Measurements from ENCODE around the gene MYLK. TPM values are rescaled to one million over a fixed set of nuclear protein-coding genes. Genes with fewer than 3 reads are reported as not detected.

The MYLK gene
- polyA plus RNA-seq, 1 donor from 2014 or later, result 2.4 TPM

GRCh38 chr3:123785602-123786001 is 98.5 kb downstream of the MYLK start:
- Mint-ChIP-seq H3K9me3 (no peaks in the 10 kb centered on the region), H3K27me3 (peaks cover 3% of the 10 kb centered on the region), H3K36me3 (no peaks in the 10 kb centered on the region), H3K27ac (no peak overlapping the region), H3K4me1 (no peaks in the 10 kb centered on the region), H3K4me3 (no peak overlapping the region)

GRCh38 chr3:123783811-123784210 is 100.3 kb downstream of the MYLK start:
- Mint-ChIP-seq H3K27me3 (peaks cover 3% of the 10 kb centered on the region), H3K4me1 (no peaks in the 10 kb centered on the region), H3K27ac (no peak overlapping the region)

GRCh38 chr3:123783050-123783689 is 101.0 kb downstream of the MYLK start:
- H3K27ac Mint-ChIP-seq, result no peak overlapping the region

More at GRCh38 chr3:123783811-123784210, 100.3 kb downstream of the MYLK start:
- no peaks in the 10 kb centered on the region for H3K9me3 Mint-ChIP-seq
- H3K4me3 Mint-ChIP-seq, result no peak overlapping the region
- no peaks in the 10 kb centered on the region for H3K36me3 Mint-ChIP-seq

GRCh38 chr3:123782488-123782887 is 101.6 kb downstream of the MYLK start:
- Mint-ChIP-seq H3K27ac (no peak overlapping the region), H3K4me1 (no peaks in the 10 kb centered on the region), H3K4me3 (no peak overlapping the region), H3K27me3 (peaks cover 3% of the 10 kb centered on the region), H3K9me3 (no peaks in the 10 kb centered on the region), H3K36me3 (no peaks in the 10 kb centered on the region)

More at GRCh38 chr3:123783050-123783689, 101.0 kb downstream of the MYLK start:
- no peaks in the 10 kb centered on the region for H3K9me3 Mint-ChIP-seq
- H3K4me3 Mint-ChIP-seq, result no peak overlapping the region
- H3K4me1 Mint-ChIP-seq, result no peaks in the 10 kb centered on the region
- peaks cover 3% of the 10 kb centered on the region for H3K27me3 Mint-ChIP-seq
- H3K36me3 Mint-ChIP-seq, result no peaks in the 10 kb centered on the region

GRCh38 chr3:123781571-123782275 is 102.4 kb downstream of the MYLK start:
- no peaks in the 10 kb centered on the region for H3K9me3 Mint-ChIP-seq
- no peak overlapping the region for H3K27ac Mint-ChIP-seq
- no peaks in the 10 kb centered on the region for H3K36me3 Mint-ChIP-seq
- no peaks in the 10 kb centered on the region for H3K4me1 Mint-ChIP-seq
- H3K4me3 Mint-ChIP-seq, result no peak overlapping the region
- peaks cover 3% of the 10 kb centered on the region for H3K27me3 Mint-ChIP-seq

GRCh38 chr3:123781138-123781537 is 103.0 kb downstream of the MYLK start:
- peaks cover 3% of the 10 kb centered on the region for H3K27me3 Mint-ChIP-seq
- no peak overlapping the region for H3K4me3 Mint-ChIP-seq
- H3K27ac Mint-ChIP-seq, result no peak overlapping the region
- H3K9me3 Mint-ChIP-seq, result no peaks in the 10 kb centered on the region
- H3K36me3 Mint-ChIP-seq, result no peaks in the 10 kb centered on the region
- no peaks in the 10 kb centered on the region for H3K4me1 Mint-ChIP-seq

- no peaks in the 10 kb centered on the region for H3K9me3 Mint-ChIP-seq
- peaks cover 3% of the 10 kb centered on the region for H3K27me3 Mint-ChIP-seq
- no peaks in the 10 kb centered on the region for H3K36me3 Mint-ChIP-seq
- no peak overlapping the region for H3K4me3 Mint-ChIP-seq
- no peaks in the 10 kb centered on the region for H3K4me1 Mint-ChIP-seq
- no peak overlapping the region for H3K27ac Mint-ChIP-seq
Measured at GRCh38 chr3:123780656-123781055, 103.5 kb downstream of the MYLK start.

GRCh38 chr3:123779655-123780231 is 104.4 kb downstream of the MYLK start:
- no peaks in the 10 kb centered on the region for H3K36me3 Mint-ChIP-seq
- no peak overlapping the region for H3K27ac Mint-ChIP-seq
- no peaks in the 10 kb centered on the region for H3K9me3 Mint-ChIP-seq
- peaks cover 2% of the 10 kb centered on the region for H3K27me3 Mint-ChIP-seq
- H3K4me3 Mint-ChIP-seq, result no peak overlapping the region
- no peaks in the 10 kb centered on the region for H3K4me1 Mint-ChIP-seq

GRCh38 chr3:123778991-123779622 is 105.0 kb downstream of the MYLK start:
- Mint-ChIP-seq H3K27ac (no peak overlapping the region), H3K27me3 (peaks cover 2% of the 10 kb centered on the region), H3K4me3 (no peak overlapping the region), H3K36me3 (no peaks in the 10 kb centered on the region), H3K4me1 (no peaks in the 10 kb centered on the region), H3K9me3 (no peaks in the 10 kb centered on the region)

- no peak overlapping the region for H3K4me3 Mint-ChIP-seq
- H3K4me1 Mint-ChIP-seq, result no peaks in the 10 kb centered on the region
- H3K36me3 Mint-ChIP-seq, result no peaks in the 10 kb centered on the region
- H3K27ac Mint-ChIP-seq, result no peak overlapping the region
- H3K27me3 Mint-ChIP-seq, result peaks cover 2% of the 10 kb centered on the region
- no peaks in the 10 kb centered on the region for H3K9me3 Mint-ChIP-seq
Measured at GRCh38 chr3:123778525-123778924, 105.6 kb downstream of the MYLK start.

GRCh38 chr3:123776071-123776782 is 107.9 kb downstream of the MYLK start:
- no peaks in the 10 kb centered on the region for H3K36me3 Mint-ChIP-seq
- no peaks in the 10 kb centered on the region for H3K9me3 Mint-ChIP-seq
- no peaks in the 10 kb centered on the region for H3K4me1 Mint-ChIP-seq
- H3K4me3 Mint-ChIP-seq, result no peak overlapping the region
- peaks cover 2% of the 10 kb centered on the region for H3K27me3 Mint-ChIP-seq
- no peak overlapping the region for H3K27ac Mint-ChIP-seq

- H3K36me3 Mint-ChIP-seq, result no peaks in the 10 kb centered on the region
- H3K4me1 Mint-ChIP-seq, result no peaks in the 10 kb centered on the region
- H3K9me3 Mint-ChIP-seq, result peaks cover 0 to 2% (median 0%) of the 10 kb centered on the region in 3 donors
- peak overlapping the region in 1 of 3 donors; percentile 20 for H3K27ac Mint-ChIP-seq
- H3K27me3 Mint-ChIP-seq, result peaks cover 2% of the 10 kb centered on the region
- H3K4me3 Mint-ChIP-seq, result no peak overlapping the region
Measured at GRCh38 chr3:123774474-123774873, 109.7 kb downstream of the MYLK start.

- Mint-ChIP-seq H3K36me3 (no peaks in the 10 kb centered on the region), H3K4me1 (no peaks in the 10 kb centered on the region), H3K9me3 (peaks cover 0 to 2% (median 0%) of the 10 kb centered on the region in 3 donors), H3K27ac (no peak overlapping the region), H3K27me3 (peaks cover 2% of the 10 kb centered on the region), H3K4me3 (no peak overlapping the region)
Measured at GRCh38 chr3:123773681-123774431, 110.3 kb downstream of the MYLK start.

- peak overlapping the region in 1 of 3 donors; percentile 20 for H3K27ac Mint-ChIP-seq
- no peaks in the 10 kb centered on the region for H3K36me3 Mint-ChIP-seq
- H3K4me3 Mint-ChIP-seq, result no peak overlapping the region
- peaks cover 0 to 3% (median 0%) of the 10 kb centered on the region in 3 donors for H3K4me1 Mint-ChIP-seq
- peaks cover 0 to 2% (median 0%) of the 10 kb centered on the region in 3 donors for H3K9me3 Mint-ChIP-seq
- H3K27me3 Mint-ChIP-seq, result peaks cover 6% of the 10 kb centered on the region
Measured at GRCh38 chr3:123769356-123769743, 114.8 kb downstream of the MYLK start.
